Measurements from ENCODE around the gene EIF3M. TPM values are rescaled to one million over a fixed set of nuclear protein-coding genes. Genes with fewer than 3 reads are reported as not detected.
"Not testable (repeated sequence)": the region's sequence is repeated elsewhere in the genome, so short reads cannot be mapped to it uniquely, and the experiment has no call there.

Gene EIF3M
- total and polyA plus RNA-seq, 2 experiments from 2014 or later: 667 to 714 TPM

GRCh38 chr11:32608826-32609225, 25.2 kb downstream of the EIF3M start:
- not testable (repeated sequence) for H3K79me2 ChIP-seq (replicated peaks; ENCODE audit: insufficient read depth); H3K9me2 ChIP-seq (ENCODE audit: insufficient read depth); H3K4me2 ChIP-seq; H3K4me1 Mint-ChIP-seq; H3K27ac ChIP-seq (ENCODE audit: low read depth); H3K4me3 Mint-ChIP-seq; H3K27me3 Mint-ChIP-seq (ENCODE audit: insufficient read depth, low read depth, poor library complexity); H3K36me3 ChIP-seq (ENCODE audit: insufficient read depth); H3F3A ChIP-seq (replicated peaks; ENCODE audit: low read depth); H3K4me1 ChIP-seq (ENCODE audit: insufficient read depth); H3K4me3 ChIP-seq; DNase-seq (ENCODE audit: low spot score); H3K27me3 ChIP-seq (ENCODE audit: insufficient read depth); ATAC-seq; H3K27ac Mint-ChIP-seq; H2AFZ ChIP-seq; H4K20me1 ChIP-seq (replicated peaks; ENCODE audit: insufficient read depth)
- Mint-ChIP-seq H3K9me3 (peaks cover 33% of the 10 kb centered on the region), H3K36me3 (ENCODE audit: low read depth) (peaks cover 53% of the 10 kb centered on the region)

GRCh38 chr11:32610797-32611352, 27.2 kb downstream of the EIF3M start:
- DNase-seq (ENCODE audit: low spot score) (no peak), ATAC-seq (no peak)
- Histone ChIP-seq H3K27ac (ENCODE audit: low read depth) (no peak overlapping the region), H3K4me1 (ENCODE audit: insufficient read depth) (0 out of 2 replicates have a peak, but pooled peaks cover 6% of the 10 kb centered on the region), H2AFZ (no peak overlapping the region), H3K4me3 (no peak overlapping the region), H3K4me2 (no peak overlapping the region), H3K79me2 (replicated peaks; ENCODE audit: insufficient read depth) (no peaks in the 10 kb centered on the region), H4K20me1 (replicated peaks; ENCODE audit: insufficient read depth) (no peaks in the 10 kb centered on the region), H3K36me3 (ENCODE audit: insufficient read depth) (no peaks in the 10 kb centered on the region), H3F3A (replicated peaks; ENCODE audit: low read depth) (no peaks in the 10 kb centered on the region), H3K27me3 (ENCODE audit: insufficient read depth) (no peaks in the 10 kb centered on the region), H3K9me2 (ENCODE audit: insufficient read depth) (no peaks in the 10 kb centered on the region)
- no peak for TF ChIP-seq ZNF331 (CRISPR knock-in tag; IDR thresholded peaks at IDR 0.05; ENCODE audit: low read depth)
- TF ChIP-seq POLR2AphosphoS5 (IDR thresholded peaks at IDR 0.05; ENCODE audit: low read depth): no peak
- TF ChIP-seq NANOG (IDR thresholded peaks at IDR 0.05; ENCODE audit: borderline replicate concordance): no peak
- no peak for TF ChIP-seq EZH2 (IDR thresholded peaks at IDR 0.05; ENCODE audit: low read depth, unreplicated experiment)
- TF ChIP-seq REST (IDR thresholded peaks at IDR 0.05; ENCODE audit: unreplicated experiment): no peak
- no peak for TF ChIP-seq ZNF114 (CRISPR knock-in tag; IDR thresholded peaks at IDR 0.05)
- no peak for TF ChIP-seq CREB1 (CRISPR knock-in tag; IDR thresholded peaks at IDR 0.05; ENCODE audit: low read depth)
- TF ChIP-seq STAT1 (IDR thresholded peaks at IDR 0.05; ENCODE audit: unreplicated experiment): no peak
- TF ChIP-seq CTCF (conservative IDR thresholded peaks at IDR 0.05; ENCODE audit: low read depth in 2 of 2): no peak
- TF ChIP-seq JUNB (IDR thresholded peaks at IDR 0.05; ENCODE audit: unreplicated experiment): no peak
- H3K4me1 Mint-ChIP-seq: peaks cover 4% of the 10 kb centered on the region
- peaks cover 6% of the 10 kb centered on the region for H3K27me3 Mint-ChIP-seq (ENCODE audit: insufficient read depth, low read depth, poor library complexity)
- peaks cover 33% of the 10 kb centered on the region for H3K9me3 Mint-ChIP-seq
- H3K36me3 Mint-ChIP-seq (ENCODE audit: low read depth): peaks cover 35% of the 10 kb centered on the region
- no peak overlapping the region for H3K27ac Mint-ChIP-seq
- H3K4me3 Mint-ChIP-seq: no peak overlapping the region
